ENCODE results near the gene PM20D2. TPM values are rescaled to one million over a fixed set of nuclear protein-coding genes. Genes with fewer than 3 reads are reported as not detected.

PM20D2 gene
- total and polyA plus RNA-seq, 2 of the 13 experiments (the other 11 are each of a cell fraction or from before 2014, with no cell fraction given), result 13.3 to 26.3 TPM

DNA sequence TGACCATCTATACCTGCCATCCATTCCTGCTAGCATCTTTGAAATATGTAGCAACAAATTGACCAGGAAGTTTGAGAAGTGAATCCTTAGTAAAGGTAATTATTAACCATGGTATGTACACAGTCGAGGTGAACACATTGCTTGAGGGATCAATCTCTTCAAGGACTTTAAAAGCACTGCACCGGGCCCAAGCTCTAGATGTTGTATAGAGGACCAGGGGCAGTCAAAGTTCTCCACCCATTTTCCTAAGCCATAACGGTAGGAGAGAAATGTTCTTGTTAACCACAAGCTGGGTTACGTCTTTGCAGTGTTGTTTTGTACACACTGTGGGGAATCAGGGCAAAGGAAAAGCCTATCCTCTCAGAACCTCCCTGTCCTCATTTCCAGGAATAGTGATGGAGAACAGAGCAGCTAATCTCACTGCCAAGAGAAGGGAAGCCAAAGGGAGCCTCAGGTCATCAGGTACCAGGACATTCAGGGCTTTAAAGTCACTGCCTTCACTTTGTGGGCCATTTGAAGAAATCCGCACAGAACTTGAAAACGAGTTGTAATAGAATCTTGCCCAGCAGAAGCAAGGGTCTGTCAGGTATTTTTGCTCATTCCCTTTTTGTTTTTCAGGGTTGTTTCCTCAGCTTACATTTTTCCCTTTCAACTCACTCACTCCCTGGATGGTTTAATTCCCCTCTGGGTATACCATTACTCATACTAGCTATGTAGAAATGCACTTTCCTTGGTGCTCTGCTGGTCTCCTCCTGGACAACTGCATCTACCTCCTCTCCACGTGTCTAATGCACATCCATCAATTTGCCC, 5.3 kb upstream of the PM20D2 start (continued):
- TF ChIP-seq DPF2 (CRISPR knock-in tag; IDR thresholded peaks at IDR 0.05; ENCODE audit: borderline replicate concordance, low read depth), result peak; percentile 55; the same call in 1 of the 2 replicates
- TF ChIP-seq ZNF274 (CRISPR knock-in tag; IDR thresholded peaks at IDR 0.05), result no peak
- peak; percentile 95 for TF ChIP-seq ELF3 (CRISPR knock-in tag; IDR thresholded peaks at IDR 0.05)
- no peak for TF ChIP-seq REXO4 (CRISPR knock-in tag; IDR thresholded peaks at IDR 0.05; ENCODE audit: borderline replicate concordance)
- TF ChIP-seq BORCS8-MEF2B (CRISPR knock-in tag; IDR thresholded peaks at IDR 0.05), result no peak
- no peak for TF ChIP-seq FOXC1 (CRISPR knock-in tag; IDR thresholded peaks at IDR 0.05; ENCODE audit: borderline replicate concordance)
- TF ChIP-seq ZBTB7A (CRISPR knock-in tag; IDR thresholded peaks at IDR 0.05), result no peak
- no peak for TF ChIP-seq PHF8 (CRISPR knock-in tag; IDR thresholded peaks at IDR 0.05)
- TF ChIP-seq FOXO1 (CRISPR knock-in tag; IDR thresholded peaks at IDR 0.05), result no peak; the same call in 1 of the 2 replicates
- TF ChIP-seq CBFB (CRISPR knock-in tag; IDR thresholded peaks at IDR 0.05), result no peak
- TF ChIP-seq SNAI1 (CRISPR knock-in tag; IDR thresholded peaks at IDR 0.05; ENCODE audit: borderline replicate concordance), result peak; percentile 43; the same call in 1 of the 2 replicates
- peak; percentile 52; the same call in 1 of the 2 replicates for TF ChIP-seq CEBPB (IDR thresholded peaks at IDR 0.05; ENCODE audit: borderline replicate concordance, low read depth, low read length)
- TF ChIP-seq POLR2AphosphoS2 (IDR thresholded peaks at IDR 0.05; ENCODE audit: low read depth, low read length), result no peak
- peak; percentile 28 for TF ChIP-seq MED1 (CRISPR knock-in tag; IDR thresholded peaks at IDR 0.05)
- no peak for TF ChIP-seq ZSCAN21 (CRISPR knock-in tag; IDR thresholded peaks at IDR 0.05; ENCODE audit: borderline replicate concordance)
- no peak for TF ChIP-seq ZNF740 (CRISPR knock-in tag; IDR thresholded peaks at IDR 0.05)
- peak; percentile 87 for TF ChIP-seq PHF21A (CRISPR knock-in tag; IDR thresholded peaks at IDR 0.05)
- TF ChIP-seq, protein P1, sequence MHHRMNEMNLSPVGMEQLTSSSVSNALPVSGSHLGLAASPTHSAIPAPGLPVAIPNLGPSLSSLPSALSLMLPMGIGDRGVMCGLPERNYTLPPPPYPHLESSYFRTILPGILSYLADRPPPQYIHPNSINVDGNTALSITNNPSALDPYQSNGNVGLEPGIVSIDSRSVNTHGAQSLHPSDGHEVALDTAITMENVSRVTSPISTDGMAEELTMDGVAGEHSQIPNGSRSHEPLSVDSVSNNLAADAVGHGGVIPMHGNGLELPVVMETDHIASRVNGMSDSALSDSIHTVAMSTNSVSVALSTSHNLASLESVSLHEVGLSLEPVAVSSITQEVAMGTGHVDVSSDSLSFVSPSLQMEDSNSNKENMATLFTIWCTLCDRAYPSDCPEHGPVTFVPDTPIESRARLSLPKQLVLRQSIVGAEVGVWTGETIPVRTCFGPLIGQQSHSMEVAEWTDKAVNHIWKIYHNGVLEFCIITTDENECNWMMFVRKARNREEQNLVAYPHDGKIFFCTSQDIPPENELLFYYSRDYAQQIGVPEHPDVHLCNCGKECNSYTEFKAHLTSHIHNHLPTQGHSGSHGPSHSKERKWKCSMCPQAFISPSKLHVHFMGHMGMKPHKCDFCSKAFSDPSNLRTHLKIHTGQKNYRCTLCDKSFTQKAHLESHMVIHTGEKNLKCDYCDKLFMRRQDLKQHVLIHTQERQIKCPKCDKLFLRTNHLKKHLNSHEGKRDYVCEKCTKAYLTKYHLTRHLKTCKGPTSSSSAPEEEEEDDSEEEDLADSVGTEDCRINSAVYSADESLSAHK (CRISPR knock-in tag; IDR thresholded peaks at IDR 0.05; ENCODE audit: borderline replicate concordance), result no peak
- TF ChIP-seq TEAD3 (CRISPR knock-in tag; optimal IDR thresholded peaks at IDR 0.05; ENCODE audit: borderline replicate concordance), result peak; percentile 70
- peak; percentile 60; the same call in 1 of the 2 replicates for TF ChIP-seq HDAC2 (CRISPR knock-in tag; IDR thresholded peaks at IDR 0.05)
- TF ChIP-seq ADNP (CRISPR knock-in tag; IDR thresholded peaks at IDR 0.05), result no peak
- no peak for TF ChIP-seq NFATC3 (CRISPR knock-in tag; IDR thresholded peaks at IDR 0.05)
- TF ChIP-seq, protein P2, sequence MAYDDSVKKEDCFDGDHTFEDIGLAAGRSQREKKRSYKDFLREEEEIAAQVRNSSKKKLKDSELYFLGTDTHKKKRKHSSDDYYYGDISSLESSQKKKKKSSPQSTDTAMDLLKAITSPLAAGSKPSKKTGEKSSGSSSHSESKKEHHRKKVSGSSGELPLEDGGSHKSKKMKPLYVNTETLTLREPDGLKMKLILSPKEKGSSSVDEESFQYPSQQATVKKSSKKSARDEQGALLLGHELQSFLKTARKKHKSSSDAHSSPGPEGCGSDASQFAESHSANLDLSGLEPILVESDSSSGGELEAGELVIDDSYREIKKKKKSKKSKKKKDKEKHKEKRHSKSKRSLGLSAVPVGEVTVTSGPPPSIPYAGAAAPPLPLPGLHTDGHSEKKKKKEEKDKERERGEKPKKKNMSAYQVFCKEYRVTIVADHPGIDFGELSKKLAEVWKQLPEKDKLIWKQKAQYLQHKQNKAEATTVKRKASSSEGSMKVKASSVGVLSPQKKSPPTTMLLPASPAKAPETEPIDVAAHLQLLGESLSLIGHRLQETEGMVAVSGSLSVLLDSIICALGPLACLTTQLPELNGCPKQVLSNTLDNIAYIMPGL (CRISPR knock-in tag; IDR thresholded peaks at IDR 0.05; ENCODE audit: borderline replicate concordance in 1 of 2, low read depth in 1 of 2), result no peak
- no peak for TF ChIP-seq ZNF850 (CRISPR knock-in tag; conservative IDR thresholded peaks at IDR 0.05)
- TF ChIP-seq, protein P3, sequence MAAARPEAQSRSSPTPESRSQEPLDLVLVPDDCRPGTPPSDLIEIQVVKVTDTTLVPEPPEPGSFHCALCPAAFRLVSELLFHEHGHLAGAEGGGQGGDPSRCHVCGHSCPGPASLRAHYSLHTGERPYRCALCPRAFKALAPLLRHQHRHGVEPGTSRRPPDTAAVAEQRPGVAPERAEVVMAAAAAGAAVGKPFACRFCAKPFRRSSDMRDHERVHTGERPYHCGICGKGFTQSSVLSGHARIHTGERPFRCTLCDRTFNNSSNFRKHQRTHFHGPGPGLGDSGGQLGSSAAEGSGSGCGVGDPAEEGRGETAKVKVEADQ (CRISPR knock-in tag; IDR thresholded peaks at IDR 0.05; ENCODE audit: borderline replicate concordance), result no peak
- TF ChIP-seq YEATS2 (CRISPR knock-in tag; IDR thresholded peaks at IDR 0.05; ENCODE audit: borderline replicate concordance), result no peak

Measured in HepG2 (cell line).